Measurements from ENCODE around the gene CST3. TPM values are rescaled to one million over a fixed set of nuclear protein-coding genes. Genes with fewer than 3 reads are reported as not detected.
"Not testable (repeated sequence)": the region's sequence is repeated elsewhere in the genome, so short reads cannot be mapped to it uniquely, and the experiment has no call there.

Gene CST3
- total RNA-seq, 1 donor from 2014 or later, result 50.1 TPM

GRCh38 chr20:23622839-23623343 lies 14.9 kb downstream of the CST3 start:
- Histone ChIP-seq H3K4me1 (ENCODE audit: control insufficient read depth in 3 of 3, insufficient read depth in 3 of 3, low read length in 3 of 3) (peaks cover 9 to 13% (median 10%) of the 10 kb centered on the region in 3 donors), H3K27ac (ENCODE audit: low read depth, low read length) (peak overlapping the region; percentile 65), H3K36me3 (ENCODE audit: control insufficient read depth in 3 of 3, insufficient read depth in 3 of 3, low read length in 3 of 3) (no peaks in the 10 kb centered on the region), H3K9me3 (ENCODE audit: control insufficient read depth in 3 of 3, low read length in 3 of 3) (no peaks in the 10 kb centered on the region), H3K9ac (ENCODE audit: low read depth in 1 of 3, low read length in 3 of 3) (peak overlapping the region; percentile 4 to 48 (median 46)), H3K27me3 (ENCODE audit: control insufficient read depth in 3 of 3, insufficient read depth in 3 of 3, low read length in 3 of 3) (no peaks in the 10 kb centered on the region), H3K4me3 (ENCODE audit: low read length in 3 of 3) (peak overlapping the region; percentile 42 to 64 (median 55))

GRCh38 chr20:23622401-23622800 lies 15.4 kb downstream of the CST3 start:
- not testable (repeated sequence) for H3K27me3 ChIP-seq (ENCODE audit: control insufficient read depth in 3 of 3, insufficient read depth in 3 of 3, low read length in 3 of 3); H3K36me3 ChIP-seq (ENCODE audit: control insufficient read depth in 3 of 3, insufficient read depth in 3 of 3, low read length in 3 of 3); H3K9me3 ChIP-seq (ENCODE audit: control insufficient read depth in 3 of 3, low read length in 3 of 3)
- H3K4me3 ChIP-seq (ENCODE audit: low read length in 3 of 3), result peak overlapping the region in 2 of 3 donors; percentile 55 to 64
- H3K9ac ChIP-seq (ENCODE audit: low read depth in 1 of 3, low read length in 3 of 3), result peak overlapping the region; percentile 4 to 48 (median 46)
- H3K27ac ChIP-seq (ENCODE audit: low read depth, low read length), result peak overlapping the region; percentile 65
- H3K4me1 ChIP-seq (ENCODE audit: control insufficient read depth in 3 of 3, insufficient read depth in 3 of 3, low read length in 3 of 3), result peaks cover 9 to 13% (median 10%) of the 10 kb centered on the region in 3 donors

GRCh38 chr20:23620670-23621386 lies 16.9 kb downstream of the CST3 start:
- H3K4me3 ChIP-seq (ENCODE audit: low read length in 3 of 3); H3K27ac ChIP-seq (ENCODE audit: low read depth, low read length); H3K9me3 ChIP-seq (ENCODE audit: control insufficient read depth in 3 of 3, low read length in 3 of 3); H3K9ac ChIP-seq (ENCODE audit: low read depth in 1 of 3, low read length in 3 of 3); H3K4me1 ChIP-seq (ENCODE audit: control insufficient read depth in 3 of 3, insufficient read depth in 3 of 3, low read length in 3 of 3); H3K27me3 ChIP-seq (ENCODE audit: control insufficient read depth in 3 of 3, insufficient read depth in 3 of 3, low read length in 3 of 3); H3K36me3 ChIP-seq (ENCODE audit: control insufficient read depth in 3 of 3, insufficient read depth in 3 of 3, low read length in 3 of 3): not testable (repeated sequence)

- H3K36me3 ChIP-seq (ENCODE audit: control insufficient read depth in 3 of 3, insufficient read depth in 3 of 3, low read length in 3 of 3), result no peaks in the 10 kb centered on the region
- no peak overlapping the region for H3K9ac ChIP-seq (ENCODE audit: low read depth in 1 of 3, low read length in 3 of 3)
- H3K27me3 ChIP-seq (ENCODE audit: control insufficient read depth in 3 of 3, insufficient read depth in 3 of 3, low read length in 3 of 3), result no peaks in the 10 kb centered on the region
- H3K27ac ChIP-seq (ENCODE audit: low read depth, low read length), result no peak overlapping the region
- no peak overlapping the region for H3K4me3 ChIP-seq (ENCODE audit: low read length in 3 of 3)
- no peaks in the 10 kb centered on the region for H3K9me3 ChIP-seq (ENCODE audit: control insufficient read depth in 3 of 3, low read length in 3 of 3)
- H3K4me1 ChIP-seq (ENCODE audit: control insufficient read depth in 3 of 3, insufficient read depth in 3 of 3, low read length in 3 of 3), result peaks cover 3 to 4% (median 4%) of the 10 kb centered on the region in 3 donors
These were observed 23.6 kb downstream of the CST3 start for GRCh38 chr20:23614163-23614562.

GRCh38 chr20:23613676-23614075 lies 24.1 kb downstream of the CST3 start:
- Histone ChIP-seq H3K27me3 (ENCODE audit: control insufficient read depth in 3 of 3, insufficient read depth in 3 of 3, low read length in 3 of 3) (no peaks in the 10 kb centered on the region), H3K9me3 (ENCODE audit: control insufficient read depth in 3 of 3, low read length in 3 of 3) (no peaks in the 10 kb centered on the region), H3K4me3 (ENCODE audit: low read length in 3 of 3) (no peak overlapping the region), H3K36me3 (ENCODE audit: control insufficient read depth in 3 of 3, insufficient read depth in 3 of 3, low read length in 3 of 3) (no peaks in the 10 kb centered on the region), H3K4me1 (ENCODE audit: control insufficient read depth in 3 of 3, insufficient read depth in 3 of 3, low read length in 3 of 3) (peaks cover 3 to 4% (median 4%) of the 10 kb centered on the region in 3 donors), H3K27ac (ENCODE audit: low read depth, low read length) (no peak overlapping the region), H3K9ac (ENCODE audit: low read depth in 1 of 3, low read length in 3 of 3) (no peak overlapping the region)

- no peak overlapping the region for H3K27ac ChIP-seq (ENCODE audit: low read depth, low read length)
- H3K4me3 ChIP-seq (ENCODE audit: low read length in 3 of 3), result no peak overlapping the region
- H3K9ac ChIP-seq (ENCODE audit: low read depth in 1 of 3, low read length in 3 of 3), result no peak overlapping the region
- H3K9me3 ChIP-seq (ENCODE audit: control insufficient read depth in 3 of 3, low read length in 3 of 3), result no peaks in the 10 kb centered on the region
- no peaks in the 10 kb centered on the region for H3K36me3 ChIP-seq (ENCODE audit: control insufficient read depth in 3 of 3, insufficient read depth in 3 of 3, low read length in 3 of 3)
- peaks cover 3 to 4% (median 4%) of the 10 kb centered on the region in 3 donors for H3K4me1 ChIP-seq (ENCODE audit: control insufficient read depth in 3 of 3, insufficient read depth in 3 of 3, low read length in 3 of 3)
- H3K27me3 ChIP-seq (ENCODE audit: control insufficient read depth in 3 of 3, insufficient read depth in 3 of 3, low read length in 3 of 3), result no peaks in the 10 kb centered on the region
These were observed 25.4 kb downstream of the CST3 start for GRCh38 chr20:23612396-23612795.

- Histone ChIP-seq H3K4me3 (ENCODE audit: low read length in 3 of 3) (no peak overlapping the region), H3K36me3 (ENCODE audit: control insufficient read depth in 3 of 3, insufficient read depth in 3 of 3, low read length in 3 of 3) (no peaks in the 10 kb centered on the region), H3K9ac (ENCODE audit: low read depth in 1 of 3, low read length in 3 of 3) (no peak overlapping the region)
These were observed 28.2 kb downstream of the CST3 start for GRCh38 chr20:23609486-23610109.

GRCh38 chr20:23608251-23608846 lies 29.4 kb downstream of the CST3 start:
- H3K9ac ChIP-seq (ENCODE audit: low read depth in 1 of 3, low read length in 3 of 3), result no peak overlapping the region
- peaks cover 0 to 7% (median 0%) of the 10 kb centered on the region in 3 donors for H3K4me1 ChIP-seq (ENCODE audit: control insufficient read depth in 3 of 3, insufficient read depth in 3 of 3, low read length in 3 of 3)
- no peak overlapping the region for H3K4me3 ChIP-seq (ENCODE audit: low read length in 3 of 3)
- no peaks in the 10 kb centered on the region for H3K27me3 ChIP-seq (ENCODE audit: control insufficient read depth in 3 of 3, insufficient read depth in 3 of 3, low read length in 3 of 3)
- H3K36me3 ChIP-seq (ENCODE audit: control insufficient read depth in 3 of 3, insufficient read depth in 3 of 3, low read length in 3 of 3), result no peaks in the 10 kb centered on the region
- H3K27ac ChIP-seq (ENCODE audit: low read depth, low read length), result no peak overlapping the region
- no peaks in the 10 kb centered on the region for H3K9me3 ChIP-seq (ENCODE audit: control insufficient read depth in 3 of 3, low read length in 3 of 3)

More at GRCh38 chr20:23609486-23610109, 28.2 kb downstream of the CST3 start:
- no peak overlapping the region for H3K27ac ChIP-seq (ENCODE audit: low read depth, low read length)
- H3K27me3 ChIP-seq (ENCODE audit: control insufficient read depth in 3 of 3, insufficient read depth in 3 of 3, low read length in 3 of 3), result no peaks in the 10 kb centered on the region
- no peaks in the 10 kb centered on the region for H3K9me3 ChIP-seq (ENCODE audit: control insufficient read depth in 3 of 3, low read length in 3 of 3)
- peaks cover 4 to 10% (median 4%) of the 10 kb centered on the region in 3 donors for H3K4me1 ChIP-seq (ENCODE audit: control insufficient read depth in 3 of 3, insufficient read depth in 3 of 3, low read length in 3 of 3)

GRCh38 chr20:23607497-23608245 lies 30.1 kb downstream of the CST3 start:
- Histone ChIP-seq H3K27ac (ENCODE audit: low read depth, low read length) (no peak overlapping the region), H3K27me3 (ENCODE audit: control insufficient read depth in 3 of 3, insufficient read depth in 3 of 3, low read length in 3 of 3) (peaks cover 0 to 4% (median 0%) of the 10 kb centered on the region in 3 donors), H3K4me1 (ENCODE audit: control insufficient read depth in 3 of 3, insufficient read depth in 3 of 3, low read length in 3 of 3) (peaks cover 0 to 7% (median 0%) of the 10 kb centered on the region in 3 donors), H3K9me3 (ENCODE audit: control insufficient read depth in 3 of 3, low read length in 3 of 3) (no peaks in the 10 kb centered on the region), H3K36me3 (ENCODE audit: control insufficient read depth in 3 of 3, insufficient read depth in 3 of 3, low read length in 3 of 3) (no peaks in the 10 kb centered on the region), H3K4me3 (ENCODE audit: low read length in 3 of 3) (no peak overlapping the region), H3K9ac (ENCODE audit: low read depth in 1 of 3, low read length in 3 of 3) (no peak overlapping the region)
